Mammary epithelial cell (primary cell): ENCODE data around the gene LANCL2.

ENCODE experiments used
- CTCF ChIP-seq, 2 donors: IDR thresholded peaks in 1 of 2; conservative IDR thresholded peaks in 1 of 2; 2 replicates each; pipeline ENCODE4 v1.5.1; 2011 to 2012; ENCODE audit warnings: inconsistent platforms in 2 of 2, low read length in 2 of 2, mild to moderate bottlenecking in 2 of 2, control low read depth in 1 of 2, low read depth in 1 of 2; ENCODE audit not compliant: insufficient read depth in 1 of 2; ENCODE audit errors: extremely low read depth in 1 of 2
- EZH2 ChIP-seq: IDR thresholded peaks from 2 replicates; pipeline ENCODE4 v1.6.1; 2012; ENCODE audit warnings: low read length, inconsistent platforms, borderline replicate concordance

- no peak for TF ChIP-seq EZH2
- no peak for TF ChIP-seq CTCF (conservative IDR thresholded peaks at IDR 0.05 in 1 of 2, IDR thresholded peaks at IDR 0.05 in 1 of 2; ENCODE audit: extremely low read depth in 1 of 2, insufficient read depth in 1 of 2, low read depth in 1 of 2, low read length in 2 of 2)
Measured at GRCh38 chr7:55344840-55345239, 20.3 kb upstream of the LANCL2 start.
